NCI-H526 treated with DMSO at 0.1 percent for 48 hours (cell line): ENCODE data around the gene RPLP2.
A peak's percentile ranks its signal among the peaks of the same experiment; 100 is the strongest.

Source experiments
- DNase-seq: peaks from one replicate; lab custom pipeline; 2025; lab: John Stamatoyannopoulos, UW

RPLP2 gene

DNA sequence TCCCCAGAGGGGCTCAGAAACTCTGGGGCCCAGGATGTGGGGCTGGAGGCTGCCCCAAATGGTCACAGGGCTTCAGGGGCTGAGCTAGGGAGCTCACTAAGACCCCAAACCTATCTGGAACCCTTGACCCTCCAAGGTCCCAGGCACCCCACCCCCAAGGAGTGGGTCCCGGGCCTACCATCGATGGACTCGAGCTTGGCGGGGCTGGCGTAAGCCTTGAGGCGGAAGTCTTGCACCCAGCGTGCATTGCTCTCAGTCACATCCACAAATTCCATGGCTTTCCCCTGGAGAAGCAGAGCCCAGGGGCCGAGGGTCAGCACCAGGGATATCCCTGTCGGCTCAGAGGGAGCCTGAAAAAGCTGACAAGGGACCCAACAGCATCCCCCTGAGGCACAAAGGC lies 35.9 kb upstream of the RPLP2 start:
- no peak for DNase-seq

DNA sequence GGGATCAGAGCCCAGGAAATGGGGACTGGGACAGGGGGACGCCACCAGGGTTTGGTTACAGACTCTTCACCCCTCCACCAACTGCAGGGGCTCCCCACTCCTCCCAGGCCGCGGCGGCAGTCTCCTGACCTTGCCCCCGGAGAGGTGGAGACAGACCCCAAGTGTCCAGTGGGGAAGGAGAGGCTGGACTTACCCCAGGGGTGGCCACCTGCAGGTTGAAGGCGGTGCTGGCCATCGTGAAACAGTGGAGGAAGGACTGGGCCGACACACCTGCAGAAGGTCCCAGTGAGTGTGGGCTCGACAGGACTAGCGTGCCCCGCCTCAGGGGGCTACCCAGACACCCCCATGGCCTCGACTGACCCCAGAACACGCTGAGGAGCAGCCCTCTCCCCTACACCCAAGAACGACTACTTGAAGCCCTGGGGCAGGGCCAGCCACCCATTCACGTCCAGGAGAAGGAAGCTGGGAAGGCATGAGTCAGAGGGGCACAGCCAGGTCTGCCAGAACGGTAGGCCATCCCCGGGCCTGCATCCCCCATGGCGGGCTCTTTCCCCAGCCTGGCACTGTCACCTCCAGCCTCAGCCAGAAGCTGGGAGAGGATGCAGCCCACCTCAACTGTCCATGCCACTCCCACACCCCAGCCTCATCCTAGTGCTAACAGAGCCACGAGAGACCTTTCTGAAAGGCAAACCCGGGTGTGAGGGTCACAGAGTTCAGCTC lies 34.7 kb upstream of the RPLP2 start:
- DNase-seq = no peak

DNA sequence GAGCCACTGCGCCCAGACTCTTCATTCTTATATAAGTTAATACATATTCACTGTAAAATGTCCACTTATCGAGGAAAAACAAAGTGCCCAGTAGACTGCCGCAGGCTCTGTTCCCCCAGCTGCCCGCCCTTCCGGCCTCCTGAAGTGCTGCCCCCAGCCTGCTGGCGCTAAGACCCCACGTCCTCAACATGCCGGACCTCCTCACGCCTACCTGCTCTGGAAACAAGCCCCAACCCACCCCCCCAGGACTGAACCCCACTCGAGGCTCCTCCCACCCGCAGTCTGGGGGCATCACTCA lies 33.6 kb upstream of the RPLP2 start:
- no peak for DNase-seq

DNA sequence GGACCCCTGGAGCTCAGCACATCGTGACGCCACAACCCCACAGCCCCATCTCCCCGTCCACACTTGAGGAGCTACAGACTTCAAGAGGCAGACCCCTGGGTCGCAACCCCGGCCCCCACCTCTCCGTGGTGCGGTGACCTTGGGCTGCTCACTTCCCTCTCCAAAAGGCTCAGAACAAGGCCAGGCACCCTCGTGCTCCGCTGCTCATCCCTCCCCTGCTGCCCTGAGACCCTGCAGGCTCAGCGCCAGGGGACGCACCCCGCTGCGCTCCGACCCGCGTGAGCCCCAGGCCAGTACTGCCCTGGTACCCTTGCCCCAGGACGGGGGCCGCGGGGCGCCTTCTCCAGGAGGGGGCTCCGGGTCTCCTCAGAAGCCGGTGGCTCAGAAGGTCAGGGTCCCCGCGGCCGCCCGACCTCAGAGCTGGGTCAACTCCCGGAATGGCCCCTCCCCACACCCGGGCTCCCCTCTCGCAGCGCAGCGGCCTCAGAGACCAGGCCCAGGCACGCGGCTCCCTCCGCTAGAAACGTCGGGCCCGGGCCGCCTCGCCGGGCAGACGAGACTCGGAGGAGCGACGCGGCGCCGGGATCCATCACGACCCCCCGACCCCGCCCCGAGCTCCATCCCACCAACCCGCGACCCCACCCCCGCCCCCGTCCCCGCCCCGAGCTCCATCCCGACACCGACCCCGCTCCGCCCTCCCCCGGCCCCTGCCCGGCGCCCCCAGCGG lies 33.0 kb upstream of the RPLP2 start:
- DNase-seq = no peak

DNA sequence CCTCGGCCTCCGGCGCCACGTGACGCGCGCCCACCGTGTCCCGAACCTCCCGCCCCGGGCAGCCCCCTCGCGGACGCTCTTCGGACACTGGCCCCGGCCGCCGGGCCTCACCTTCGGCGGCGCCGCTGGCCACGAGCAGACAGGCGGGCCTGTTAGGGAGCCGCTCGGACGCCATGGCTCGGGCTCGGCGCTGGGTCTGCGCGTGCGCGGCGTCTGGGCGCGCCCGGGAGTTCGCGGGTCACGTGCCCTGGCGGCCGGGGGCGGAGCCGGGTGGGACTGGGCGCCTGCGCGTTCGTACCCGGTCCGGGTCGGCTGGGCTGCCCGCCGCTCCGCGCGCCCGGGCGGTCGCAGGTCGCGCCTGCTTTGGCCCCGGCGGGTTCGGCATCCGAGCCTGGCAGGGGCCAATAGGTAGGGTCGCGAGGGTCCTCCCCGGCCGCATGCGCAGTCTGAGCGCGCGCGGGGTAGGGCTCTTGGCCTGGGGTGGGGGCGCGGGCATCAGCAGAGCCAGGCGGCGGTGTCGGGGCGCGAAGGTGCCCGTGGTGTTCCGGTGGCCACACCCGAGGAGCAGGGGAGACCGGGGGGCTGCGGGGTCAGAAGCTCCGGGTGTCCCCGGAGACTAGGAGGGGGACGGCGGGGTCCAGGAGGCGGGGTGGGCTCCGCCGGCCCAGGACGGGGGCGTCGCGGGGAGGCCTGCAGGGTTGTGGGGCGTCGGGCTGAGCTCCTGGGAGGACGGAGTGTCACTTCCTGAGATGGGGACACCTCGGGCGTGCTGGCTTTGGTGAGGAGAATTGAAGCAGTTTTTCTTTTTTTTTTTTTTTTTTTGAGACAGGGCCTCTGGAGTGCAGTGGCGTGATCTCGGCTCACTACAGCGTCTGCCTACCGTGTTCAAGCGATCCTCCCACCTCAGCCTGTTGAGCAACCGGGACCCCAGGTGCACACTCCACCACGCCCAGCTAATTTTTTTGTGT lies 32.2 kb upstream of the RPLP2 start, which contains the start of gene GATD1:
GATD1 (minus strand) TSS at position 200 of the 968 bp plus-strand sequence; CDS start at position 175, 25 bp downstream.
- peak; percentile 83 for DNase-seq

DNA sequence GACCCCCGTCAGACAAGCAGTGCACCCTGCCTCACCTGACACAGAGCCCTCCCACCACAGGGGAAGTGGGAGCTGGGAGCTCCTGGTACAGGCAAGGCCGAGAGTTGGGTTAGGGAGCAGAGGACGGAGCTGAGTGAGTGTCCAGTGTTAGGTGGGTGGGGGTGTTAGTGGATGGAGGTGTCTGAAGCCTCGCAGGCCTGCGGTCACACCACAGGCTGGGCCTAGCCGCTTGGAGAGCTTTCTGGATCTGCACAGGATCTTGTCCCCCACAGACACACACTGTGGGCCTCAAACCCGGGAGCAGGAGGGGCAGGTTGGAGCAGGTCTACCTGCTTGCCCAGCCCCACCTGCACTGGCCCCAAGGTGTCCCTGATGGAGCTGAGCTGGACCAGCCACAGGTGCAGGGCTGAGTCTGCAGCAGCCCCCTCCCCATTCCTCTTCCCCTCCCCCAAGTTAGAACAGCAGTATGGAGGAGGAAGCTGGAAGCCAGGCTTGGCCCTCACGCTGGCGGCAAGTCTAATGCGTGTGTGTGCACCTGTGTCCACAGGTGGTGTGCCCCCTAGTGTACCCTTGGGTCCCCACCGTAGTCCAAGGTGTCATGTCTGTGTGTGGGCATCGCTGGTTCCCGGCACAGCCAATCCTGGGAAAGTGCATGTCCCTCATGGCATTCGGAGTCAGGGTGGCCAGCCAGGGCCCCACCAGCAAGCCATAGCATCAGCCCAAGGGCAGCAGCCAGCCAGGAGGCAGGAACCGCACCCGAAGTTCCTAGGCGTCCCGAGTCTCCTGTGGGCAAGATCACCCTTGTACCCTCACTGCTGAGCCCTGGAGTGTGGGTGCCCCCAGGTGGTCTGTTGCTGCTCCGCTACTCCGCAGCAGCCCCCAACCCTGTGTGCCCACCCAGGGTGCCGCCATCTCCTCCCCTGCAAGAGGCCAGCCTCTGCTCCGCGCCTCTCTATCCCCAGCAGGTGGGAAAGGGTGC lies 30.5 kb upstream of the RPLP2 start:
- DNase-seq = no peak

DNA sequence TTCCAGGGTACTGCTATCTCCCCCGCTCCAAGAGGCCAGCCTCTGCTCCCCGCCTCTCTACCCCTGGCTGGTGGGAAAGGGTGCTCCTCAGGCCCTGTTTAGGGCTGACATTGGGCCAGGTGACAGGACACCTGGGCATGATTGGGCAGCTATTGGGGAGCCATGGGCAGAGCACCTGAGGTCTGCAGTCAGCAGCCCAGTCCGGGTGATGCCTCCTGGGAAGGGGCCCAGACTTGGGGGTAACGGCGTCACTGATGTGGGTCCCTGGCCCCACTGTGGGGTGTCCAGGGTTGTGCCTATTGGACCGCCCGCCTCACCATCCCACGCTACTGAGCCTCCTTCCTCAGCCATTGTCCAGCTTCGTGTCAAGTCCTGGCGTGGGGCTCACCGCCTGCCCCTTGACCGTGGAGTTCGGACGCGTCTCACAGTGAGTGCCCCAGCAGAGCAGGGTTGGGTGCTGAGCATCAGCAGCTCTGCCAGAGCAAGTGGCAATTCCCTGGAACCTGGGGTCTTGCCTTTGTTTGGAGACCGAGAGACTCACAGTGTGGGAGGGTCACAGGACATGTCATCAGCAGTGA lies 29.7 kb upstream of the RPLP2 start:
- DNase-seq = no peak

DNA sequence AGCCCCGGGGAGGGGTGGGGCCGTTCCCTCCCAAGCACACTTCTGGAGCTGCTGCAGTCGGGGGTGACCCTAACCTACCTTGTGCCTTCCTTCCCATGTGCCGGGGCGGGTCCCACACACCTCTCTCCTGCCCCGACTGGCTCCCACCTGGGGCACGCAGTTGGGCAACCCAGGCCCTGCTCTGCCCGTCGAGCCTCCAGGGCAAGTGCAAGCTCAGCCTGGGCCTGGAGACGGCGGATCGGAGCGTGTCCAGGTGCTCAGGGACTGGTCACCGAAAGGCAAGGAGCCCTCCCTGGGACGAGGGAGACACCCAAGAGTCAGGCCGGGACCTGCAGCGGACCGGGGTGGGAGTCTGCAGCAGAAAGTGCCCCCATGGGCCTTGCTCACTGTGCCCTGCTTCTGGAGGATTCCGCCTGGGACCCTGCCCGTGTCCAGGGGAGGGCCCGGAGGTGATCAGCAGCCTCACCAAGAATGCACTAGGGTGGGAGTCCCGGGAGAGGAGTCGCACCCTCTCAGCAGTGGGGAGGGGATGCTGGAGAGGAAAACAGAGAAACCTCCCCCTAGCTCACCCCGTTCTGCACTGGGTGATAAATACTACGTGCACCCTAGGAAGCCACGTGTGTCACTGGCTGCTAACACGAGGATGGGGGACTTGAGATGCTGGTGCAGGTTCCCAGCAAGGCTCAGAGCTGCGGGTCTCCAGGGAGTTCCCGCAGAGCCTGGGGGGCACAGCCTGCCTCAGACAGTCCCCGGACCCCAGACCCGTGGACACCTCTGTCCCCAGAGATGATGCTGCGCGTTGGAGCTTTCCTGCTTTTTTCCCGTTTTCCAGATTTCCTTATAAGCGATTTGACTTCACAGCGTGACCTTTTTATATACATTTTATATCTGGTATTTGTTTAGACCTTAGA lies 27.2 kb upstream of the RPLP2 start:
- DNase-seq = no peak

DNA sequence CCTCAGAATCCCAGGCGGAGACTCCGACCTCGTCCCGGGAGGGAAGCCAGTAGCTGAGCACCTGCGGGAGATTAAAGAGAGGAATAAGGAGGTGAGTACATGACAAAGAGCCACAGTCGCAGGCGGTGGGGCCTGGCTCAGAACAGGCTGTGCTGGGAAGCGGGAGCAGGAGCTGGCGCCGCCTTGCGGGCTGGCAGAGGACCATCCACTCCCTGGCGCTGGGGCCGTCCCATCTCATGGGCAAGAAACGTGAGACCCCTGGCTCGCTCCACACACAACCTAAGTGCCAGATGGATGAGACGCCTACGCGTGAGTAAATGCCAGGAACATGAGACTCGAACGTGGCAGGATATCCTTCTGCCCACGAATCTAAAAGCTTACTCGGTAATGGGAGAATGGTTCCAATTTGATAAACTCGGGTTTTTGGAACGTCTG lies 26.2 kb upstream of the RPLP2 start:
- DNase-seq = peak; percentile 91

DNA sequence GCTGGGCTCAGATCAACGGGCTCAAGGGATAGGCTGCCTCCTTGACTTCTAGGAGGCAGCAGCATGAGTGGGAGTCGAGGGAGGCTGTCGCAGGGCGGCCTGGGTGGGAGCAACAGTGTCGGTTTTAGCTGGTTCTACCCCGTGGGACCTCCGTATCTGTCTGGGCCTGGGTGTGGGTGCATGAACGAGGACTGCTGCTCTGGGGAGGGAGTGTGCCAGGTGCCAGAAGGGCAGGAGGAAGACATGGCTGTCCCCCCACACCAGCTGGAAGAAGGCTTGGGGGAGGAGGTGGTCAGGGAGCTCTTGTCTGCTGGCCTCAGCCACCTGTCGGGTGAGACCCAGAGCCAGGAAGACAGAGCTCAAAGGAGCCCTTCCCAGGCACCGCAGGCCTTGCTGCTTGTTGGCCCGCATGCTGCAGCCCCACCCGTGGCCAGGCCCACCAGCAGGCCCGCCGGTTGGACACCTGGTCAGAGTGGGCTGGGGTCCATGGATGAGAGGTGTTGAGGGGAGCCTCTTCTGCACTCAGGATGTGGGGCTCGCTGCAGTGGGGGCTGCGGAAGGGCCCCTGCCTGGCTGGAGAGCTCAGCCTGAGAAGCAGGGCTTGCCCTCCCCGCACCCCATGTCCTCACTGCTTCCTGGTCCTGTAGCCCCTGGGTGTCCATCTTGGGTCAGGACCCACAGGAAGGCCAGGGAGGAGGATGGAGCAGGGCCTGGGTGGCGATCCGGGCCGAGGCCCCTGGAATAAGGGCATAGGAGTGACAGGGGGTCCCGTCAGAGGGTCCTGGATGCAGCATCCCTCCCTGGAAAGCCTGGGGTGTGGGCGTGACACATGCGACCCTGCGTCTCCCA lies 23.3 kb upstream of the RPLP2 start:
- DNase-seq = no peak

DNA sequence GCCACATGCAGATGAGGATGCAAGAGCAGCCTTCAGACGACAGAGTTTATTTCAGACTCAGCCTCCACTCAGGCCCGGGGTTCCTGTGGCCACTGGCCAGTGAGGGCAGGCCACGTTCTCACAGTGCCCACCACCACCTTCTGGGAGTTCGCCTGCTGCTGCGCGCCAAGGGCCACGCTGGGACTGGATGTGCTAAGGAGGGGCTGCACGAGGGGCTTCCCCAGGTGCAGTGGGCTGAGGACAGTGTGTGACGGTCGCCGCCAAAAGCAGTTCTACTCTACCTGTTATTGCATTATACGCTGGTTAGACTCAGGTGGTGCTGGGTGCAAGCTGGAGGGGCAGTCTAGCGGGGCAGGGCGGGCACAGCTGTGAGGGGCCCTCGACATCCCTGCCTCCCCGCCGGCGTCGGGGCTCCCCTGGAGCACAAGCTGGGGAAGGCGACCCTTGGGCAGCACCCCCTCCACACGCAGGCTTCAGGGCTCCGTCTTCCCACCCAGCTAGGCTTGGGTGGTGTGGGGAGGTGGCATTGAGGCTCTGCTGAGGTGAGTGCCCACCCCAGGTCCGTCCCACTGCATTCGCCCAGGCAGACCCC lies 22.6 kb upstream of the RPLP2 start:
- no peak for DNase-seq

DNA sequence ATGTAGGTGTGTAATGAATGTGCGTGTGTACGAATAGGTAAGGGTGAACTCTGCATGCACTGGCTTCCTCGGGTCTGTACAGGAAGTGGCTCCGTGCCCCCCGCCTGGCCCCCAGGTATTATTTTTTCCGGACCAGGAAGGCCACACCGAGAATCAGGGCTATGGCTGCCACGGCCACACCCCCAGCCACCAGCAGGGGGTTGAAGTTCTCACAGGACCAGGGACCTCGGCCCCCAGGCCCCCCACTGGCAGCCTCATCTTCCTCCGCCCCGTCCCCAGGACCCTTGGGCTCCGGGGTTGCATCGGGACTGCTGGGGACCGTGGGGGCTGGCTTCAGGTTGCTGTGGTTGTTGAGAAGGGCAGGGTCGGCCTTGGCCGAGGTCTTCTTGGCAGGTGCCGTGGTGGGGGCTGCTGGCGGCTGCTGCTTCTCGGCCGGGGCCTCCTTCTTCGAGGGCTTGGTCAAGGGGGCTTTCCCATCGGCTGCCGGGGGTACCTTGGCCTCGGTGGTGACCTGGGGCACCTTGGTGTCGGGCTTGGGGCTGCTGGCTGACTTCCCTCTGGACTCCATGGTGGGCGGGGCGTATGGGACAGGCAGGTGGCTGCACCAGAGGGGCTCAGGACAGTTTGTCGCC lies 21.6 kb upstream of the RPLP2 start:
- DNase-seq = no peak

DNA sequence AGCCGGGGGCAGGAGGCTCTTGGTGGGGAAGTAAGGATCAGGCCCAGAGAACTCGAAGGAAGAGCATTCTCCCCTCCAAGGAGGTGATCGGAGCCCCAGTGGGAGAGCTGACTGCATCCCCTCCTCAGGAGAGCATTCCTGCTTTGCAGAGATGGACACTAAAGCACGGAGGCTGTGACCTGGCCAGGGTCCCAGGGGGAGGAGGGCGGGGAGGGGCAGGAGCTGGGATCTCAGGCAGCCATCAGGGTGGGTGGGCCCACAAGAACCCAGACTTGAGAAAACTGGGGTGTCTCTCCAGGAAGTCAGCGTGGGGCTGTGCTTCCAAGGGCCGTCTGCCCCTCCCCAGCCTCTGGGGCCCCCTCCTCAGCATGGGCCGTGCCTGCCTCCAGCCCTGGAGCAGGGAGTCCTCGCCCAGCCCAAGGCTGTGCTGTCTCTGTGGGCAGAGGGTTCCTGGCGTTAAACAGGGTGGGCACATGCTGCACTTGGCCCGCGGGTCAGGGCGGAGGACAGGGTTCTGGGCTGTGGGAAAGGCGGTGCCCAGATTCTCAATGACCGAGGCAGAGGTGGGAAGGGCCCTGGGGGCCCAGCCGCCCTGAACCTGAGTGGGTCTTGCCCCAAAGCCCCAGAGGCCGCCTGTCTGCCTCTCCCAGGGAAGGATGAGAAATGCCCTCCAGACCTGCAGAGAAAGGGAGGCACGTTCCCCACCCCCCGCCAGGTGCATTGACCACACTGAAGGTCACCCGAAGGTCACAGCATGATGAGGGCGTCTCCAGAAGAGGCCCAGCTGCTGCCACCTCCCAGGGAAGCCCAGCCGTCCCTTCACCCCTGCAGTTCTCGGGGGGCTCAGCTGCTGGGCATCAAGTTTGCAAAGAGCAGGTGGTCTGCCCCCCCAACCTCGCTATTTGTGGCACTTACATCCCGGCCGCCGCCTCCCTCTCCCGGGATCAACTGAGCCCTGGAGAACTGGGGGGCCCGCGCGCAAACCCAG lies 20.5 kb upstream of the RPLP2 start:
- no peak for DNase-seq

DNA sequence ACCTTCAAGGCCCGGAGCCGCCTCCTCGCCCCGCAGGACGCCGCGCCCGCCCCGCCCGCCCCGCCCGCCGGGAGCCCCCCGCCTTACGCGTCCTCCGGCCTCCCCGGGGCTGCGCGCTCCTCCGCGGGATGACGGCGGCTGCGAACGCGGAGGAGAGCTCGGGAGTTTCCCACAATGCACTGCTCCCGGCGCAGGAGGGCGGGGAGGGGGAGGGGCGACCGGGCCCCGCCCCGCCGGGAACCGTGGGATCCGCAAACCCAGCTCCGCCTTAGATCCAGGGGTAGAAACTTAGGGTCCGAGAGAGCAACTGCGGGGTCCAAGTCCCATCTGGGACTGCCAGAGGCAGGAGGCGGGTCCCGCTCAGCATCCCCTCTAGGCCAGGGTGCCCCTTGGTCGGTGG lies 19.8 kb upstream of the RPLP2 start, which contains the start of gene CEND1:
CEND1 (minus strand) TSS at position 148 of the 400 bp plus-strand sequence. CDS start 1,514 bp downstream, outside the sequence.
- DNase-seq = no peak

DNA sequence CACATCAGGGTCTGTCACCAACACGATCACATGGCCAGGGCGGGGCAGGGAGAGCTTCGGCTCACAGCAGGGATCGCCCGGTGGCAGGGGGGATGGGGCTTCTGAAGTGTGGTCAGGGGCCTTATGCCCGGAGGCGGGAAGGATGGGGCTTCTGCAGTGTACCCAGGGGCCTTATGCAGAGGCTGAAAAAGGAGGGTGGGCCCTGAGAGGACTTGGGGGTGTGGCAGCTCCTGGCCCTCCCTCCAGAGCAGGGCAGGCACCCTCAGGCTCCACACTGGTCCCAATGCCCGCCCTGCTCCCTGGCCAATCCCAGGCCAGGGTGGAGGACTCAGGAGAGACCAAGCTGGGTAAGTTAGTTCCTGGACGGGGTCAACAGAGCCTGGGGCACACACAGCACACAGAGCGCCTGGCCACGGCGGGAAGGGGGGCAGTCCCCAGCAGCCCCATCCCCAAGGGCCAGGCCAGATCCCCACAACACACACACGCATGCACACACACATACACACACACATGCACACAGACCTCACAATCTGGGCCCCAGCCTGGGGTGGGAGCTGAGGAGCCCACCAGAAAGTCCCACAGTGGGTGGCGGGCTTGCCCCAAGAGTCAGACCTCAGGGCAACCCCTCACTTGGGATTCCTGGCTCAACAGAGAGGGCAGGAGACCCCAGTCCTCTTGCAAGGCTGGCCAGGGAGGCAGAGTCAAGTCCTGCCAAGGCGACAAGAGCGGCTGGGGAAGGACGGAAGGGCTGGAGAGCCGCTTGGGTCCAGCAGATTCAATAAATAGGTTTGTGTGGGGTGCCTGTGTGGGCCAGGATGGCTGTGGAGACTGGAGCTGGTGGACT lies 18.8 kb upstream of the RPLP2 start:
- DNase-seq = no peak
